ENCODE measurements around the gene NLRC5.

GRCh38 chr16:57026778-57027062 is 37.4 kb downstream of the NLRC5 start:
- TF ChIP-seq, protein P1, sequence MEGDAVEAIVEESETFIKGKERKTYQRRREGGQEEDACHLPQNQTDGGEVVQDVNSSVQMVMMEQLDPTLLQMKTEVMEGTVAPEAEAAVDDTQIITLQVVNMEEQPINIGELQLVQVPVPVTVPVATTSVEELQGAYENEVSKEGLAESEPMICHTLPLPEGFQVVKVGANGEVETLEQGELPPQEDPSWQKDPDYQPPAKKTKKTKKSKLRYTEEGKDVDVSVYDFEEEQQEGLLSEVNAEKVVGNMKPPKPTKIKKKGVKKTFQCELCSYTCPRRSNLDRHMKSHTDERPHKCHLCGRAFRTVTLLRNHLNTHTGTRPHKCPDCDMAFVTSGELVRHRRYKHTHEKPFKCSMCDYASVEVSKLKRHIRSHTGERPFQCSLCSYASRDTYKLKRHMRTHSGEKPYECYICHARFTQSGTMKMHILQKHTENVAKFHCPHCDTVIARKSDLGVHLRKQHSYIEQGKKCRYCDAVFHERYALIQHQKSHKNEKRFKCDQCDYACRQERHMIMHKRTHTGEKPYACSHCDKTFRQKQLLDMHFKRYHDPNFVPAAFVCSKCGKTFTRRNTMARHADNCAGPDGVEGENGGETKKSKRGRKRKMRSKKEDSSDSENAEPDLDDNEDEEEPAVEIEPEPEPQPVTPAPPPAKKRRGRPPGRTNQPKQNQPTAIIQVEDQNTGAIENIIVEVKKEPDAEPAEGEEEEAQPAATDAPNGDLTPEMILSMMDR (conservative IDR thresholded peaks at IDR 0.05): no peak
- no peak for TF ChIP-seq EZH2 (IDR thresholded peaks at IDR 0.05; ENCODE audit: low read depth)

Data from PC-9 (cell line).